HG03558 (cell line): ENCODE results near the gene CRTC2.
"Not testable (repeated sequence)": the region's sequence is repeated elsewhere in the genome, so short reads cannot be mapped to it uniquely, and the experiment has no call there.

Experiments used
- ATAC-seq: cut with Tn5 transposase; IDR thresholded peaks from one replicate; pipeline ENCODE4 v1.9.1; 2021; ENCODE audit warnings: moderate number of reproducible peaks; ENCODE audit not compliant: unreplicated experiment; ENCODE audit errors: extremely low read depth

CRTC2 gene

GRCh38 chr1:153932156-153933131 lies 26.0 kb downstream of the CRTC2 start:
- no peak for ATAC-seq

- ATAC-seq: no peak
Observed at GRCh38 chr1:153929981-153930948, 28.1 kb downstream of the CRTC2 start.

- no peak for ATAC-seq
Observed at GRCh38 chr1:153929426-153929825, 29.0 kb downstream of the CRTC2 start.

GRCh38 chr1:153928791-153929341 lies 29.5 kb downstream of the CRTC2 start:
- no peak for ATAC-seq

GRCh38 chr1:153928245-153928644 lies 30.2 kb downstream of the CRTC2 start:
- no peak for ATAC-seq

- ATAC-seq: no peak
Observed at GRCh38 chr1:153926405-153926804, 32.0 kb downstream of the CRTC2 start.

- ATAC-seq: peak; percentile 81
Observed at GRCh38 chr1:153922972-153923925, 35.2 kb downstream of the CRTC2 start, which contains the start of gene GATAD2B. GATAD2B (minus strand) TSS chr1:153922972; CDS start chr1:153828347, 94,625 bp downstream.

GRCh38 chr1:153922076-153922971 lies 36.1 kb downstream of the CRTC2 start:
- ATAC-seq: peak; percentile 8

GRCh38 chr1:153921803-153922075 lies 36.7 kb downstream of the CRTC2 start:
- ATAC-seq: no peak

GRCh38 chr1:153921080-153921802 lies 37.2 kb downstream of the CRTC2 start:
- no peak for ATAC-seq

GRCh38 chr1:153919876-153920852 lies 38.2 kb downstream of the CRTC2 start:
- no peak for ATAC-seq

- no peak for ATAC-seq
Observed at GRCh38 chr1:153916297-153916696, 42.1 kb downstream of the CRTC2 start.

GRCh38 chr1:153912349-153912748 lies 46.1 kb downstream of the CRTC2 start:
- no peak for ATAC-seq

- not testable (repeated sequence) for ATAC-seq
Observed at GRCh38 chr1:153910560-153910959, 47.9 kb downstream of the CRTC2 start.

- ATAC-seq: no peak
Observed at GRCh38 chr1:153908071-153908470, 50.3 kb downstream of the CRTC2 start.

- no peak for ATAC-seq
Observed at GRCh38 chr1:153907134-153907533, 51.3 kb downstream of the CRTC2 start.

GRCh38 chr1:153906396-153906795 lies 52.0 kb downstream of the CRTC2 start:
- ATAC-seq: no peak
